Osteocyte (in vitro differentiated cells): ENCODE measurements around the gene PLCB4. TPM values are rescaled to one million over a fixed set of nuclear protein-coding genes. Genes with fewer than 3 reads are reported as not detected.

Experiments
- DNase-seq: peaks from one replicate; pipeline ENCODE4 v3.0.0; 2021; ENCODE audit warnings: mixed read lengths; ENCODE audit not compliant: unreplicated experiment; ENCODE audit errors: extremely low spot score
- H3K27ac Mint-ChIP-seq: one replicate; pipeline ENCODE4 v1.8.0; 2021; ENCODE audit warnings: mild to moderate bottlenecking, mixed read lengths; ENCODE audit not compliant: unreplicated experiment
- H3K27me3 Mint-ChIP-seq: one replicate; pipeline ENCODE4 v1.8.0; 2021; ENCODE audit warnings: mixed read lengths; ENCODE audit not compliant: unreplicated experiment
- H3K36me3 Mint-ChIP-seq: one replicate; pipeline ENCODE4 v1.8.0; 2021; ENCODE audit warnings: mixed read lengths; ENCODE audit not compliant: unreplicated experiment
- H3K4me1 Mint-ChIP-seq: one replicate; pipeline ENCODE4 v1.8.0; 2021; ENCODE audit warnings: mixed read lengths; ENCODE audit not compliant: unreplicated experiment
- H3K4me3 Mint-ChIP-seq: one replicate; pipeline ENCODE4 v1.8.0; 2021; ENCODE audit warnings: mild to moderate bottlenecking, moderate library complexity, mixed read lengths; ENCODE audit not compliant: unreplicated experiment
- H3K9me3 Mint-ChIP-seq: one replicate; pipeline ENCODE4 v1.8.0; 2021; ENCODE audit warnings: mixed read lengths; ENCODE audit not compliant: unreplicated experiment
- CTCF ChIP-seq: fragments of 200-600 bp; sonication (generic); IDR thresholded peaks from 2 replicates; pipeline ENCODE4 v1.5.0; 2021; ENCODE audit warnings: antibody characterized with exemption, mild to moderate bottlenecking, moderate library complexity
- total RNA-seq: library from RNA; stranded (reverse); gene quantifications from 2 replicates; pipeline ENCODE4 v1.2.1, GENCODE V29; 2021

Gene PLCB4
- total RNA-seq, 1 donor from 2014 or later = 5.3 TPM

GRCh38 chr20:9395971-9396370, 327.1 kb downstream of the PLCB4 start:
- TF ChIP-seq CTCF = no peak
- Mint-ChIP-seq H3K9me3 (no peaks in the 10 kb centered on the region), H3K4me3 (no peak overlapping the region), H3K27me3 (no peaks in the 10 kb centered on the region), H3K4me1 (peaks cover 15% of the 10 kb centered on the region), H3K27ac (no peak overlapping the region), H3K36me3 (peaks cover 3% of the 10 kb centered on the region)
- no peak for DNase-seq

GRCh38 chr20:9397928-9398327, 329.0 kb downstream of the PLCB4 start:
- Mint-ChIP-seq H3K9me3 (no peaks in the 10 kb centered on the region), H3K36me3 (peaks cover 3% of the 10 kb centered on the region), H3K27me3 (no peaks in the 10 kb centered on the region), H3K4me3 (no peak overlapping the region), H3K4me1 (peaks cover 17% of the 10 kb centered on the region), H3K27ac (no peak overlapping the region)
- TF ChIP-seq CTCF = no peak
- DNase-seq = no peak

DNA sequence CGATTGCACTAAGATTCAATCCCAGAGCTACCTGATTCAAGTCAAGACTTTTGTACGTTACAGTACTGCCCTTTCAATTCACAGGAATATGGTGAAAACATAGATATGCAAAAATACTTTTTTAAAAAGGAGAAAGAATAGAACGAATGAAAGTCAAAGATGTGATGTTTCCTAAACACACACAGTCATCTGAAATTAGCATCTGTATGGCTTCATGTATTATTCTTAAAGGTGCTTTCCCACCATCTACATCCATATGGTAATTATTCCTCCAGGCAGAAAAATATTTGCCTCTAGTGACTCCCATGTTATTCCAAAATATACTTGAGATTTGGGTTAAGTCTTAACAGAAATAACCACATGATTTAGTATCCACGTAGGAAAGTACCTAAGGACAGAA, 330.0 kb downstream of the PLCB4 start:
- no peak for DNase-seq
- no peak overlapping the region for H3K4me3 Mint-ChIP-seq
- no peak overlapping the region for H3K27ac Mint-ChIP-seq
- H3K9me3 Mint-ChIP-seq = no peaks in the 10 kb centered on the region
- H3K27me3 Mint-ChIP-seq = no peaks in the 10 kb centered on the region
- TF ChIP-seq CTCF = no peak
- peaks cover 3% of the 10 kb centered on the region for H3K36me3 Mint-ChIP-seq
- peaks cover 16% of the 10 kb centered on the region for H3K4me1 Mint-ChIP-seq

DNA sequence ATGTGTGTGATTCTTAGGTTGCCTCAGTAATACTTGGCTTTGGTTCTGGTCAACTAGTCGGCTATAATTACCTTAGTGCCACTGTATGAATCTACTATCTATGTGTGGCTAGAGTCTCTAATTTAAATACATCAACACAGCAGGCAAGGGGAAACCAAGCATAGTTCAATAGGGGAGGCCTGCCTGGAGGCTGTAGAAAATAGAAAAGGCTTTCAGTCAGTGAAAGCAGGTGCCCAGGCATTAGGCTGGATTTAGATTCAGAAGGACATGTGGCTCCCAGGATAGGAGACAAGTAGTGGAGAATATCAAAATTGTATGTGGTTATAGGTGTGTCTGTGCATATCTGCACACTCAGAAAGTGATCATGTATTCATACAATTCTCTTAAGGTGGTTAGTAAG, 330.4 kb downstream of the PLCB4 start:
- peaks cover 3% of the 10 kb centered on the region for H3K36me3 Mint-ChIP-seq
- no peak overlapping the region for H3K27ac Mint-ChIP-seq
- H3K4me3 Mint-ChIP-seq = no peak overlapping the region
- no peaks in the 10 kb centered on the region for H3K9me3 Mint-ChIP-seq
- no peak for DNase-seq
- peaks cover 16% of the 10 kb centered on the region for H3K4me1 Mint-ChIP-seq
- TF ChIP-seq CTCF = no peak
- no peaks in the 10 kb centered on the region for H3K27me3 Mint-ChIP-seq

DNA sequence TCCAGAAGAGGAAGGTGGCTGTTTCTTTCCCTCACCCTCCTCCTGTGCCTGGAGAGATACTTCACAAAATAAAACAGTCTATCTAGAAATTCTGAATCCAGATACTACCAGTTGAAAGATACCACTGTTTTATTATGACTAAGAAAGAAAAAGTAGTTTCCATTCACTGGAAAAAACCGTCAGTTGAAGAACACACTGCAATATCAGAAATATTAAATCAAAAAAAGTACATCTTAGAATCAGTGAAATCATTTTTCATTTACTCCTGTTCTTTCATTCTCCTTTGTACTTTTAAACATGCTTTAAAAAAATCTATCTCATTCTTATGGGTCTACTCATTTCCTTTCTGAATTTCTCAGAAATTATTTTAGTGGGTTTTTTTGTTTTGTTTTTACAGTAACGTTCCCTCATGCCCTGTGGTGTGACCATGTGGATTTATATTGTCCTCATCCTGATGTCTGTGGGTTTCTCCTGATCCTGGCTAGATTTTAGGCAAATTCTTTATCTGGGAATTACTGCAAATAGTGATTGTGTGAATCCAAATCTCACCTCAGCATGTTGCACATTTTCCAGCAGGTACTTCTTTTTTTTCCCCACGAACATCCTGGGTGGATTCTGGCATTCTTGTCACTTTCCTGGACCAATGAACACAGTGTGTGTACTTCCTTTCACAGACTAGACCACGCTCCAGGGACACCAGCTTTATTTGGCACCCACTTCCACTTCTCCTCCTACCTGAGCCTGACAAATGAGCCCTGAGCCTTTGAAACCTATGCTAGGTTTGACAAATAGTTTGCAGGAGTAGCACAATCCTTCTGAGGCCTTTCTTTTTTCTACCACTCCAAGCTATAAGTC, 331.5 kb downstream of the PLCB4 start:
- Mint-ChIP-seq H3K36me3 (peaks cover 3% of the 10 kb centered on the region), H3K4me1 (peaks cover 16% of the 10 kb centered on the region)
- no peak for DNase-seq

More for the DNA sequence above, 331.5 kb downstream of the PLCB4 start:
- no peak for TF ChIP-seq CTCF
- Mint-ChIP-seq H3K27me3 (no peaks in the 10 kb centered on the region), H3K27ac (peak overlapping the region; percentile 52), H3K4me3 (no peak overlapping the region), H3K9me3 (no peaks in the 10 kb centered on the region)
